GM19463 (cell line): Measurements from ENCODE around the gene MRPL1.
A peak's percentile ranks its signal among the peaks of the same experiment; 100 is the strongest.
"Not testable (repeated sequence)": the region's sequence is repeated elsewhere in the genome, so short reads cannot be mapped to it uniquely, and the experiment has no call there.

ENCODE experiments used
- ATAC-seq: cut with Tn5 transposase; IDR thresholded peaks from one replicate; pipeline ENCODE4 v1.9.1; 2021; ENCODE audit warnings: mild to moderate bottlenecking, moderate library complexity; ENCODE audit not compliant: unreplicated experiment

Gene MRPL1

GRCh38 chr4:77963004-77963403 is 100.4 kb downstream of the MRPL1 start:
- ATAC-seq, result no peak

GRCh38 chr4:77973657-77974056 is 111.0 kb downstream of the MRPL1 start:
- ATAC-seq, result not testable (repeated sequence)

- ATAC-seq, result not testable (repeated sequence)
Observed at GRCh38 chr4:77982900-77983540, 120.4 kb downstream of the MRPL1 start.

- not testable (repeated sequence) for ATAC-seq
Observed at GRCh38 chr4:77983612-77984311, 121.1 kb downstream of the MRPL1 start.

- no peak for ATAC-seq
Observed at GRCh38 chr4:77989968-77990367, 127.3 kb downstream of the MRPL1 start.

- ATAC-seq, result no peak
Observed at GRCh38 chr4:77990456-77990855, 127.8 kb downstream of the MRPL1 start.

- no peak for ATAC-seq
Observed at GRCh38 chr4:77990904-77991358, 128.3 kb downstream of the MRPL1 start.

GRCh38 chr4:77992581-77992980 is 130.0 kb downstream of the MRPL1 start:
- ATAC-seq, result no peak

- ATAC-seq, result peak; percentile 72
Observed at GRCh38 chr4:77994194-77994721, 131.6 kb downstream of the MRPL1 start.

- no peak for ATAC-seq
Observed at GRCh38 chr4:77996076-77996475, 133.4 kb downstream of the MRPL1 start.

GRCh38 chr4:78001531-78001930 is 138.9 kb downstream of the MRPL1 start:
- ATAC-seq, result no peak

- no peak for ATAC-seq
Observed at GRCh38 chr4:78002260-78002659, 139.6 kb downstream of the MRPL1 start.
